HL-60 (cell line): ENCODE data around the gene CTBP2.

Experiments used
- DNase-seq, 2 experiments: peaks; one replicate each; pipeline ENCODE4 v3.0.0-alpha.2; 2010 to 2020; ENCODE audit warnings: low read depth in 1 of 2, low spot score in 1 of 2
- H3K27ac ChIP-seq: fragments of 250-450 bp; sonication (Bioruptor Pico); replicated peaks from 2 replicates; pipeline ENCODE4 v1.5.1; 2020; ENCODE audit warnings: mild to moderate bottlenecking, moderate library complexity
- H3K27me3 ChIP-seq: fragments of 250-450 bp; sonication (Bioruptor Pico); 2 replicates; pipeline ENCODE4 v1.5.1; 2021; ENCODE audit warnings: mild to moderate bottlenecking, moderate library complexity; ENCODE audit not compliant: insufficient read depth, poor library complexity, severe bottlenecking
- H3K4me3 ChIP-seq: replicated peaks from 2 replicates; pipeline ENCODE4 v1.5.1; 2011; ENCODE audit warnings: mild to moderate bottlenecking, control low read depth, low read length; ENCODE audit not compliant: insufficient read depth
- GABPA ChIP-seq: IDR thresholded peaks from 2 replicates; pipeline ENCODE4 v1.6.1; 2012; ENCODE audit warnings: low read depth
- POLR2AphosphoS5 ChIP-seq: IDR thresholded peaks from 2 replicates; pipeline ENCODE4 v1.6.1; 2012; ENCODE audit warnings: low read depth
- REST ChIP-seq: IDR thresholded peaks from 2 replicates; pipeline ENCODE4 v1.6.1; 2012; ENCODE audit warnings: low read depth; ENCODE audit not compliant: insufficient replicate concordance
- SPI1 ChIP-seq: IDR thresholded peaks from 2 replicates; pipeline ENCODE4 v1.6.1; 2012; ENCODE audit warnings: low read depth, mild to moderate bottlenecking, borderline replicate concordance
- TF ChIP-seq, protein P1 (sequence below): IDR thresholded peaks from one replicate; pipeline ENCODE4 v1.5.1; 2011; ENCODE audit warnings: low read length, control low read depth, inconsistent platforms; ENCODE audit not compliant: insufficient read depth

Gene CTBP2

GRCh38 chr10:125141150-125141859 is 19.1 kb downstream of the CTBP2 start:
- Histone ChIP-seq H3K27me3 (no peaks in the 10 kb centered on the region), H3K27ac (no peak overlapping the region), H3K4me3 (no peak overlapping the region)
- no peak for DNase-seq
- TF ChIP-seq, protein P1, sequence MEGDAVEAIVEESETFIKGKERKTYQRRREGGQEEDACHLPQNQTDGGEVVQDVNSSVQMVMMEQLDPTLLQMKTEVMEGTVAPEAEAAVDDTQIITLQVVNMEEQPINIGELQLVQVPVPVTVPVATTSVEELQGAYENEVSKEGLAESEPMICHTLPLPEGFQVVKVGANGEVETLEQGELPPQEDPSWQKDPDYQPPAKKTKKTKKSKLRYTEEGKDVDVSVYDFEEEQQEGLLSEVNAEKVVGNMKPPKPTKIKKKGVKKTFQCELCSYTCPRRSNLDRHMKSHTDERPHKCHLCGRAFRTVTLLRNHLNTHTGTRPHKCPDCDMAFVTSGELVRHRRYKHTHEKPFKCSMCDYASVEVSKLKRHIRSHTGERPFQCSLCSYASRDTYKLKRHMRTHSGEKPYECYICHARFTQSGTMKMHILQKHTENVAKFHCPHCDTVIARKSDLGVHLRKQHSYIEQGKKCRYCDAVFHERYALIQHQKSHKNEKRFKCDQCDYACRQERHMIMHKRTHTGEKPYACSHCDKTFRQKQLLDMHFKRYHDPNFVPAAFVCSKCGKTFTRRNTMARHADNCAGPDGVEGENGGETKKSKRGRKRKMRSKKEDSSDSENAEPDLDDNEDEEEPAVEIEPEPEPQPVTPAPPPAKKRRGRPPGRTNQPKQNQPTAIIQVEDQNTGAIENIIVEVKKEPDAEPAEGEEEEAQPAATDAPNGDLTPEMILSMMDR, result no peak
- TF ChIP-seq POLR2AphosphoS5 (no peak), REST (no peak)

GRCh38 chr10:125140151-125140550 is 20.2 kb downstream of the CTBP2 start:
- no peak for DNase-seq
- no peaks in the 10 kb centered on the region for H3K27me3 ChIP-seq
- TF ChIP-seq, protein P1, result no peak
- no peak for TF ChIP-seq REST
- no peak for TF ChIP-seq SPI1
- no peak for TF ChIP-seq GABPA
- no peak for TF ChIP-seq POLR2AphosphoS5
- no peak overlapping the region for H3K4me3 ChIP-seq
- no peak overlapping the region for H3K27ac ChIP-seq

GRCh38 chr10:125137601-125138438 is 22.5 kb downstream of the CTBP2 start:
- no peak overlapping the region for H3K4me3 ChIP-seq
- TF ChIP-seq GABPA, result no peak
- no peak for TF ChIP-seq SPI1
- no peak for TF ChIP-seq REST
- TF ChIP-seq POLR2AphosphoS5, result no peak
- TF ChIP-seq, protein P1, result no peak
- no peak for DNase-seq
- H3K27ac ChIP-seq, result no peak overlapping the region
- no peaks in the 10 kb centered on the region for H3K27me3 ChIP-seq
